AG10803 (cell line): ENCODE measurements around the gene RASA3.

ENCODE experiments used
- DNase-seq: peaks from one replicate; pipeline ENCODE4 v3.0.0; 2010; ENCODE audit warnings: low read depth
- H3K4me3 ChIP-seq: 2 replicates; pipeline ENCODE4 v1.5.1; 2011; ENCODE audit warnings: mild to moderate bottlenecking, low read length, control low read depth
- CTCF ChIP-seq: conservative IDR thresholded peaks from 2 replicates; pipeline ENCODE4 v1.5.1; 2011; ENCODE audit warnings: mild to moderate bottlenecking, low read length, control low read depth, inconsistent platforms

RASA3 gene

GRCh38 chr13:114025405-114025713 lies 107.1 kb downstream of the RASA3 start:
- no peak overlapping the region for H3K4me3 ChIP-seq
- no peak for DNase-seq
- no peak for TF ChIP-seq CTCF

- DNase-seq, result no peak
- no peak for TF ChIP-seq CTCF
- H3K4me3 ChIP-seq, result no peak overlapping the region
Observed at GRCh38 chr13:114024603-114025404, 107.6 kb downstream of the RASA3 start.

DNA sequence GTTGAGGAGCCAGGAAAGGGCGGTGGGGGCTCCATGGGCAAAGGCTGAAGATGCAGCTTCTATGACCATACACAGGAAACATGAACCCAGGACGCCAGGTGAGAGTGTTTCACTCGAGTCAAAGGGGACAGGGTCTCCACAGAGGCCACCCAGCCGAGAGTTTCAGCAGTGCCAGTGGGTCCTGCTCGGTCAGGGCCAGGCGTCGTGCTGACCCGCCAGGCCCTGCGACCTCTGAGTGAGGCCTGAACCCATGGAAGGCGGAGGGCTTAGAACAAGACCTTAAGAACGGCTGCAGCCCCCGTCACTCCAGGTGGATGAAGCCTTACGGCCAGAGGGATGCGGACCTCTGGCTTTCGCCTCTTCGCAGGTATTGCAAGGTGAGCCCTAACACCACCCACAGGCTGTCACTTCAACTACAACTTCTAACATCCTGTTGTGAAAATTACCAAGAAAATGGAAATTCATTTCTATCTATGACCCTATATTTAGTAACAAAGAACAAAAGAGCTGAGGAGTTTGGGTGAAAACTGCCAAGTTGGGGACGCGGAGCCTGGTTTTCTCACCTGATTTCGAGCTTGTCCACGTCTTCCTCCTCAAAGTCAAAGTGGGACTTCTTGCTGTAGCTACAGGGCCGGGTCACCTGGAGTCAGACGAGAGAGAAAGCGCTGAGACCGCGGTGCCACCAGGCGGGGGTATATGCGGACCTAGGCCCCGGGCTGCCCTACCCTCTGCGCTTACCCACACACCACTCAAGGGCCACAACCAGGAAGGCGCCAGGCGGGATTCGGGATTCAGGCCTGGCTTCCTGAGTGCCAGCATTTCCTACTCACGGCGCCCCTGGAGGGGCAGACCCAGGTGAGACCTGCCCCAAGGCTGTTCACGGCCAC lies 108.5 kb downstream of the RASA3 start:
- TF ChIP-seq CTCF, result no peak
- DNase-seq, result no peak
- H3K4me3 ChIP-seq, result no peak overlapping the region

GRCh38 chr13:114022876-114023275 lies 109.5 kb downstream of the RASA3 start:
- H3K4me3 ChIP-seq, result no peak overlapping the region
- no peak for DNase-seq
- no peak for TF ChIP-seq CTCF

DNA sequence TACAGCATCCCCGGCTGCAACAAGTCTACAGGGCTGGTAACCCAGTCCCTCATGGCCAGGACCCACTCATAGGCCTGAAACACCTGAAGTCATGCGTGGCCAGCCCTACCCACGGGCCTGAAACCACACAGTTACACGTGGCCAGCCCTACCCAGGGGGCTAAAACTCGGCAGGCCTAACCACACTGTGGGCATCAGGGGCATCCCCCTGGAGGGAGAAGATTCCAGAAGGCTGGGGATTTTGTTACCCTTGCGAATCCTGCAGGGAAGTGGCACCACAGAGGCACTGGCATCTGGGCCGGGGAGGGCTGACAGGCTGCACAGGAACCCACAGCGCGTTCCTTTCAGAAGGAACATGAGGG lies 110.1 kb downstream of the RASA3 start:
- H3K4me3 ChIP-seq, result no peak overlapping the region
- DNase-seq, result no peak
- no peak for TF ChIP-seq CTCF

GRCh38 chr13:114021464-114022308 lies 110.7 kb downstream of the RASA3 start:
- no peak for DNase-seq
- no peak for TF ChIP-seq CTCF
- H3K4me3 ChIP-seq, result no peak overlapping the region
